T47D (cell line): Measurements from ENCODE around the gene CRELD1.
"Not testable (repeated sequence)": the region's sequence is repeated elsewhere in the genome, so short reads cannot be mapped to it uniquely, and the experiment has no call there.

Experiments used
- DNase-seq, 2 experiments: peaks; one replicate each; pipeline versions ENCODE4 v3.0.0 to v3.0.0-alpha.2; 2011 to 2012; ENCODE audit warnings: low read depth in 1 of 2, low spot score in 1 of 2
- JUND ChIP-seq: IDR thresholded peaks from 2 replicates; pipeline ENCODE4 v1.6.1; 2012; ENCODE audit warnings: low read depth
- in situ Hi-C: cut with HindIII; loops from 2 replicates; pipeline ENCODE4 v1.10.0; 2016; ENCODE audit warnings: low sequenced_read_pairs, low pct_unique_long_range_greater_than_20kb

The CRELD1 gene

DNA sequence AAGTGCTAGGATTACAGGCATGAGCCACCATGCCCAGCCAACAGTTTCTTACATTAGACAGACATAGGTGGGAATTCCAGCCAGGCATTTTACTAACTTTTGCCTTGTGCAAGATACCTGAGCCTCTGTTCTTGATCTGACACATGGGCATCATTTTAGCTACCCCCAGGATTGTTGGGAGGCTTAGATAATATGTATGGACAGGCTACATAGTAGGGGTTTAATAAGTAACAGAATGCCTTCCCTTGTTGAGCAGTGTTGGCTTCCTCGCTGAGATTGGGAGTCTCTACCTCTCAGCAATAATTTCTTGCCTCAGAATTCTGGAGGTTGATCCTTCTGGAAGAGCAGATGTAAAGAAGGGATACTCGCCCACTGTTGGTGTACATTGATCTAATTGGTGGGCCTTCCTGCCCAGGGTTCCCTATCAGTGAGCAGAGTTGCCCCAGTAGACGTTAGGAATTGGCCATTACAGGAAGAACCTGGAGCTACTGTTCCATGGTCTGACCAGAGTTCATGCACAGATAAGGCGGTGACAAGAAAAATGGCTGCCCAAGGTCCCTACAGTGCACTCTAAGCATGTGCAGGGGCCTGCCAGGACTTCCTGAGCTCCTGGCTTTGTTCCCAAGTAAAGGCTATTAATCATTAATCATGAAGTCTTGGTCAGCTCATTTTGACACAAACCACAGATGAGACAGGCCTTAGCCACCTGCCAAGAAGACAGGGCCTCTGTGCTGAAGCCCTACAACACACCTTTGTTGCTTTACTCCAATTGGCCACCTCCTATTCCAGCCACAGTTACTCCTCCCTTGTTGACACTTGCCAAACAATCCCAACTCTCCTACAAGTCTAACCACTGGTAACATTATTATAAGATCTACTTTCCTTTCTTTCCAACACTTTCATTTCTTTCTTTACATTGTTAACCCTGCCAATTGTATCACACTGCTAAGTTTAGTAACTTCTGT lies 35.9 kb upstream of the CRELD1 start:
- in situ Hi-C loops = no loop called here

DNA sequence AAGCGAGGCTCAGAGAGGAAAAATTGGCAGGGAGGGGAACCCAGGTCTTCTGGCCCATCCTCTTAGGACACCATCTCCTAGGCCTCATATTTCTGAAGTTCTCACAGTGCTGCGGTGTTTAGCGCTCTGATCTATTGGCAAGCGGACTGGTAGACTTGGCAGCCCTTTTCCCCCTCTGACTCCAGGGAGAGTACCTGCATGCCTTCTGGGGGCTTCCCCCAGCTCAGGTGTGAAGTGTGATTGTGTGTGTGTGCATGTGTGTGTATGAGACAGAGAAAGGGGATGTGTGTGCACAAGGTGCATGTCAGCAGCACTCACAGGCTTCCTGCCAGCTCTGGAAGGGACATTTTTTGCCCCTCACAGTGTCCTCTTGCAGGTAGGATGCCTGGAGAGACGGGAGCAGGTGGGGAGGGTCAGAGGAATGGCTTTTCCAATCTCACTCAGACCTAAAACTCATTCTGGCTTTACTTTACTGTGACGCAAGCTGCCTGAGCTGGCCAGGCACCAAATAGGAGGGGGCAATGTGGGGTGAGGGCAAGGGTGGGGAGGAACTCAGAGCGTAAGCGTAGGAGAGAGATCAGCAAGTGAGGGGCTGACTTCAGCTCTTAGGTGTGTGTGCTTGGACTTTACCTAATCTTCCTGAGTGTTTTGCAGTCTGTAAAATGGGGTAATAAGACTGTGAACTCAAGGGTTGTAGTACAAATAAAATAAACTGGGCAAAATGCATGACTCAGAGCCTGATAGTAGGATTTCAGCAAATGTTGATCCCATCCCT lies 35.0 kb upstream of the CRELD1 start:
- TF ChIP-seq JUND = no peak
- DNase-seq = no peak
- in situ Hi-C loops = no loop called here

More for the DNA sequence above, 35.9 kb upstream of the CRELD1 start:
- no peak for TF ChIP-seq JUND
- peak in 1 of 2 experiments; percentile 87 for DNase-seq

DNA sequence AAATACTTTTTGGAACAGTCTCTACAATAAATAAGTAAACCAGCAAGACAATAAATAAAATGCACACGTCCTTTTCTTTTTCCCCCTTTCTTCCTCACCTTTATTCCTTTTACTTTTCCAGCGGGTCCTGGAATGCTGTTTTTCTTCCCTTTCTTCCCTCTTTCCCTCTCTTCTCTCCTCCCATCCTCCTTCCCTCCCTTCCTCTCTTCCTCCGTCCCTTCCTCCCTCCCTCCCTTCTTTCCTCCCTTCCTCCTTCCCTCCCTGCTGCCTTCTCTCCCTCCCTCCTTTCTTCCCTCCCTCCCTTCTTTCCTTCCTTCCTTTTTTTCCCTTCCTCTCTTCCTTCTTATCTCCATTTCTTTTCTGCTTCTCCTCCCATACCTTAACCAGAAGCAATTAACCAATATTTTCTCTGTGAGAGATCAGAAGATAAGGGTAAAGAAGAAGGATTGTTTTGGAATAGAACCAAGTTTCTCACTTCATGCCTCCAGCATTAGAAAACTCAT lies 34.3 kb upstream of the CRELD1 start:
- TF ChIP-seq JUND = peak; percentile 63
- in situ Hi-C loops = no loop called here

DNA sequence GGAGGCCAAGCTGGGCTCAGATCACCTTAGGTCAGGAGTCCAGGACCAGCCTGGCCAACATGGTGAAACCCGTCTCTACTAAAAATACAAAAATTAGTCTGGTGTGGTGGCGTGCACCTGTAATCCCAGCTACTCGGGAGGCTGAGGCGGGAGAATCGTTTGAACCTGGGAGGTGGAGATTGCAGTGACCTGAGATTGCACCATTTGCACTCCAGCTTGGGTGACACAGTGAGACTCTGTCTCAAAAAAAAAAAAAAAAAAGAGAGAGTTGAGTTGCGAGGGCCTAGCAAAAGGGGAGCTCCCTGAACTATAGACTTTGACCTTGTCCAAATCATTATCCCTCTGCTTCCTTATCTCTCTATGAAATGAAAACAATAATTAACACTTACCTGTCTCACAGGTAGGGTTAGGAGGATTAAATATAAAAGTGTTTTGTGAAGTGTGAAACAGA lies 32.6 kb upstream of the CRELD1 start:
- in situ Hi-C loops, DNase-seq: not testable (repeated sequence)

More for the DNA sequence above, 34.3 kb upstream of the CRELD1 start:
- DNase-seq = peak in 1 of 2 experiments; percentile 70

DNA sequence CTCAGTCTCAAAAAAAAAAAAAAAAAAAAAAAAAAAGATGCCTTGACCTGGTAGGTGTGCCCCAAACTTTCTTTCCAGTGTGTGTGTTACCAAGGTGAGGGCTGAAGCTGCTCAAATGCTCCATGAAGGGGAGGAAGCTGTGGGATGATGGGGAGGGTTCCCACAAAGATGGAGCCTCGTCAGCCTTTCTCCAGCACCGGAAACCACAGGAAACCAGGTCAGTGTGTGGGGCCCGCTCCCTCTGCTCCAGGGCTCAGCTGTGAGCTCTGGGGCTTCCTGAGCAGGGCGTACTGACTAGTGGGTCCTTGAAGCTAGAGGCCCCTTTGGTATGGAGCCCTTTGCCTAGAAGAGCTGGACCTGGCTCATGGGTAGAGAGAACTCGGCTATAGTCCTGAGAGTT lies 31.7 kb upstream of the CRELD1 start:
- DNase-seq = no peak
- in situ Hi-C loops = no loop called here
- no peak for TF ChIP-seq JUND

DNA sequence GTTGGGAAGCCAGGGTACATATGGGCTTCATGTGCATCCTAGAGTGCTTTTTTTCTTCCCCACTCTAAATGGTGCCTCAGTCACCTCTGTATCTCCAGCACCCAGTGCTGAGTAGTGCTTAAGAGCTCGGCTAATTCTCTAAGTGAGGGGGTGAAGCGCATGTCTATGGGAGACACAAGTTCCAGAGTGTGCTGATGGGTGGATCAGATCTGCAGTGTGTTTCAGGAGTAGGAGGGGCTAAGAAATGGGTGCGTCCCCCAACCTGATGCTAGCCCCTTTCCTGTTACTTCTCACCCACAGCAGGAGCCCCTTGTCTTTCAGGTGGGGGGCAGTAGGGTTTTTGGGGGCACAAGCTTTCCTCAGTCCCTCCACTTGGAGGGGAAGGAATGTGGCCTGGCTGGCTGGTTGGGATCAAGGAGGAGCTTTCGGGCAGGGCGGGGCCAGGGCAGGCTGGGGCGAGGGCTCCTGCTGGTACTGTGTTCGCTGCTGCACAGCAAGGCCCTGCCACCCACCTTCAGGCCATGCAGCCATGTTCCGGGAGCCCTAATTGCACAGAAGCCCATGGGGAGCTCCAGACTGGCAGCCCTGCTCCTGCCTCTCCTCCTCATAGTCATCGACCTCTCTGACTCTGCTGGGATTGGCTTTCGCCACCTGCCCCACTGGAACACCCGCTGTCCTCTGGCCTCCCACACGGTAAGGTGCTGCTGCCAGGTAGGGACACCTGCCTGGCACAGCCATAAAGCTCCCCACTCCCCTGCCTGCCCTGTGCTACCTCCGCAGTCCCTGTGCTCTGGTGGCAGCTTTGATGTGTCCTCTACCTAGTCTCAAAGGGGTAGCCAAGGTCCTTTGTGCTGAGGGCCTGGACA lies 31.0 kb upstream of the CRELD1 start, which contains the start of gene IL17RE:
Gene IL17RE, plus strand, starts transcription at position 477 of the 866 bp plus-strand sequence. Its CDS starts 85 bp downstream, at position 562.
- DNase-seq = peak; percentile 67
- TF ChIP-seq JUND = no peak
- in situ Hi-C loops = no loop called here

DNA sequence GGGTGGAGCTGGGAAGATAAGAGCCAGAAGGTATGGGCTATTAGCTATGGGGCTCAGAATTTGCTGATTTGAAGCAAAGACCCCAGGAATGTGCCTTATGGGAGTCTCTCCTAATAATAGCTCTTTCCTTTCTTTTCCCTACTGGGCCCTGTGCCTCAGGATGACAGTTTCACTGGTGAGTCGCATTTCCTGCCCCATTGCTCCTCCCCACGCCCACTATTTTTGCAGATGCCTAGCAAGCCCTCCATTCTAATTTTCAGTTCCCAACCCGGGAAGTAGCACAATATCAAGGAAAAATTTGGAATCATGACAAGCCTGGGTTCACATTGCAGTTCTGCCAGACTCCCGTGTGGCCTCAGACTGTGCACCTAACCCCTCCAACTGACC lies 30.4 kb upstream of the CRELD1 start:
- in situ Hi-C loops = no loop called here
- no peak for DNase-seq
- no peak for TF ChIP-seq JUND

DNA sequence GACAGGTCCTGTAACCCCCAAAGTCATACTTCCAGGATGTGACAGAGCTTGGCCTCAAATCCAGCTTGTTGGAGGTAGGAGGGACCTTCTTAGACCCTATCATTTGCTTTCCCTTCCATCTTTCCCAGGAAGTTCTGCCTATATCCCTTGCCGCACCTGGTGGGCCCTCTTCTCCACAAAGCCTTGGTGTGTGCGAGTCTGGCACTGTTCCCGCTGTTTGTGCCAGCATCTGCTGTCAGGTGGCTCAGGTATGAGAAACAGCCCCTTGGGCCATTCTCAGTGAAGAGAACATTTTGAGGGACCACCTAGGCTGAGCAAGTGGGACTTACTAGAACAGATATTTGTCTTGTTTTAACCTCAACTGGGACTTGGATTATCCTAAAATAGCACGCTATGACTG lies 29.7 kb upstream of the CRELD1 start:
- in situ Hi-C loops = no loop called here
- TF ChIP-seq JUND = no peak

DNA sequence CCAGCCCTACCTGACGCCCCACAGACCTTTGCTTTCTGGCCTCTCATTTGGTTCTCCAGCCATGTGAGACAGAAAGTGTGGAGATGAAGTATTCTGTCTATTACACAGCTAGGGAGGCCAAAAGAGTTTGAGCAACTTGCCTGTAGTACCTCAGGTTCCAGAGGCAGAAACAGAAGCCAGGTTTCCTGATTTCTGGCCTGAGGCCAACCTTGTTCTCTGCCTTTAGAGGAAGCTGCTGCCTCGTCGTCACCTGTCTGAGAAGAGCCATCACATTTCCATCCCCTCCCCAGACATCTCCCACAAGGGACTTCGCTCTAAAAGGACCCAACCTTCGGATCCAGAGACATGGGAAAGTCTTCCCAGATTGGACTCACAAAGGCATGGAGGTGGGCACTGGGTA lies 27.2 kb upstream of the CRELD1 start:
- in situ Hi-C loops = no loop called here
- DNase-seq = no peak

More for the DNA sequence above, 29.7 kb upstream of the CRELD1 start:
- no peak for DNase-seq

DNA sequence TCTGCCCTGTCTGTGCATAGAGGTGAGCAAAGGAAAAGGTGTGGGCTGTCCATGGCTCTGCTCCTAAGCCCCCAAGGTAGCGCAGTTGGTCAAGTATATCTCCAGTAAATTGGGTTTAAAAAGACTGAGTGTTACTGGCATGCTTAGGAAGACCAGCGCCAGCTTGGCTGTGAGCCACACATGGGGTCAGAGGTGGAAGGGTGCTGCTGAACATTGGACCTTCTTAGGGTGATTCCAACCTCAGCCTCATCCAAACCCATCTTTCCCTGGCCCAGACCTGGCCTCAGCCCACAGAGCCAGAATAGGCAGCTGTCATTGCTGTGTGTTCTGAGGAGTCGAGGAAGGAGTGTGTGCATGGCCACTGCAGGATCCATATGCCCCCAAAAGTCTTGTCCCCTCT lies 25.3 kb upstream of the CRELD1 start:
- no peak for TF ChIP-seq JUND
- no peak for DNase-seq
- in situ Hi-C loops = no loop called here

More for the DNA sequence above, 27.2 kb upstream of the CRELD1 start:
- TF ChIP-seq JUND = no peak

DNA sequence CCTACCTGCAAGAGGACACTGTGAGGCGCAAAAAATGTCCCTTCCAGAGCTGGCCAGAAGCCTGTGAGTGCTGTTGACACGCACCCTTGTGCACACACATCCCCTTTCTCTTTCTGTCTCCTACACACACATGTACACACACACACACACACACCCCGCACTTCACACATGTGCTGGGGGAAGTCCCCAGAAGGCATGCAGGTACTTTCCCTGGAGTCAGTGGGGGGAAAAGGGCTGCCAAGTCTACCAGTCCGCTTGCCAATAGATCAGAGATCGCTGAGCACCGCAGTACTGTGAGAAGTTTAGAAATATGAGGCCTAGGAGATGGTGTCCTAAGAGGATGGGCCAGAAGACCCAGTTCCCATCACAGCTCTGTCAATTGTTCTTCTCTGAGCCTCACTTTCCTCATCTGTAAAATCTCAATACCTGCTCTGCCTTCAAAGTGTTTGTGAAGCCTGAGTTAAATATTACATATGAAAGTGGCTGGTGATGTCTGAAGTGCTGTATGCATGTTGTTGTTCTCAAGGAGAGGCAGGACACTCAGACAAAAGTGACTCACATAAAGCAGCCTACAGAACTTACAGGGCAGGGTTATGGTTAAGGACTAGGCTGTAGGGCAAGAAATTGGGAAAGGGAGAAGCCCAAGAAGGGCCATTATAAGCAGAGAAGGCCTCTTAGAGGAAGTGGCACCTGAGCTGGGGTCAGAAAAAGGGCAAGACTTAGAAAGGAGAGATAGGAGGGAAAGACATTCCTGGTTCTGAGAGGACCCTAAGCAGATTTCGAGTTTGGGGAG lies 24.2 kb upstream of the CRELD1 start:
- TF ChIP-seq JUND = no peak
- DNase-seq = no peak
- in situ Hi-C loops = no loop called here
